ENCODE measurements around the gene LSM7.

DNA sequence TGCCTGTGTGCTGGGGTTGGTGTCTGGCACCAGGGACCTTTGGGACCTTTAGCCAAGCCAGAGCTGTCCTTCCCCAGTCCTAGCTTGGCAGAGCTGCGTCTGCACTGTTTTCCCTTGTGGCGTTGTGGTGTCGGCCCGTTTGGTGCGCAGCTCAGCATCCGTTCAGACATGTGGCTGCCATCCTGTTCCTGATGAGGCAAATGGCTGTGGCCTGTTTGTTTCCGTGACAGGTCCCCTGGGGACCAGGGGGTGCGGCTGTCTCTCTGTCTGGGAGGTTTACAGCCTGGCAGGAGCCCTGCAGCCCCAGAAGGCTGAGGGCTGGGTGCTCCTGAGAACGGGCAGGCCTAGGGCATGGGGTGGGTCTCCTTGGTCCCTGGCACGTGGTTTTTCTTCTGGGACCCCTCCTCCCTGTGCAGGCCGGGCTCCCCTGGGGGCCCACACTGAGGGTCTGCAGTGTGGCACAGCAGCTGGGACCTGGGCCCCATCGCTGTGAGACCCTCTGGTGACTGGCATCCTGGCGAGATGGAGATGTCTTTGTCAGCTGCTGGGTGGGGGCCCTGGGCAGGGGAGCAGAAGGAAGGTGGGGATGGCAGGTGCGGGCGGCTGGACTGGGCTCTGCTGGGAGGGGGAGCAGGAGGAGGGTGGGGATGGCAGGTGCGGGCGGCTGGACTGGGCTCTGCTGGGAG is 4.1 kb upstream of the LSM7 start:
- TF ChIP-seq SUZ12 (IDR thresholded peaks at IDR 0.05; ENCODE audit: extremely low read depth, insufficient read depth, insufficient read length) (no peak), YY1 (IDR thresholded peaks at IDR 0.05; ENCODE audit: insufficient read depth, insufficient read length) (no peak), ZNF274 (IDR thresholded peaks at IDR 0.05; ENCODE audit: low read depth, low read length) (no peak)

Data from NT2/D1 (cell line).